ENCODE data around the gene MAPKBP1. TPM values are rescaled to one million over a fixed set of nuclear protein-coding genes. Genes with fewer than 3 reads are reported as not detected.
A peak's percentile ranks its signal among the peaks of the same experiment; 100 is the strongest.

The MAPKBP1 gene
- total RNA-seq, 1 experiment from 2014 or later: 13.7 TPM

- H3K56ac ChIP-seq (ENCODE audit: insufficient read length, low read depth, low read length): no peak overlapping the region
- no peaks in the 10 kb centered on the region for H3K9me3 ChIP-seq (ENCODE audit: control insufficient read depth, low read depth, low read length)
- H2BK15ac ChIP-seq (ENCODE audit: low read depth, low read length): no peak overlapping the region
- peak overlapping the region; percentile 77; the same call in 1 of the 2 replicates for H3K14ac ChIP-seq (ENCODE audit: insufficient read depth, low read length)
- no peak overlapping the region for H3K23ac ChIP-seq (ENCODE audit: insufficient read length, low read depth, low read length)
- peak overlapping the region; percentile 69 for H3K18ac ChIP-seq (ENCODE audit: insufficient read length, low read depth, low read length)
- no peak overlapping the region for H2AK5ac ChIP-seq (ENCODE audit: insufficient read length, low read length)
- peak overlapping the region; percentile 79 to 92 for H3K4me3 Mint-ChIP-seq
- H3K27me3 ChIP-seq (ENCODE audit: insufficient read depth, low read length): no peaks in the 10 kb centered on the region
- H3K4me1 ChIP-seq (ENCODE audit: insufficient read depth, low read length): peaks cover 15% of the 10 kb centered on the region
- H2AFZ ChIP-seq (ENCODE audit: low read length): peak overlapping the region; percentile 3
- no peak overlapping the region for H3K4ac ChIP-seq (ENCODE audit: low read depth, low read length)
- H4K8ac ChIP-seq (replicated peaks; ENCODE audit: insufficient read length, low read depth, low read length): no peak overlapping the region
- TF ChIP-seq CTCF (conservative IDR thresholded peaks at IDR 0.05): no peak
- peaks cover 49 to 52% of the 10 kb centered on the region in 2 experiments for H3K4me1 Mint-ChIP-seq
- H3K79me1 ChIP-seq (ENCODE audit: insufficient read depth, low read depth, low read length, poor library complexity, severe bottlenecking): no peaks in the 10 kb centered on the region
- H2BK5ac ChIP-seq (ENCODE audit: insufficient read length, low read length): no peak overlapping the region
- no peak overlapping the region for H3T11ph ChIP-seq (ENCODE audit: low read length)
- H3K79me2 ChIP-seq (ENCODE audit: insufficient read depth, low read length): no peaks in the 10 kb centered on the region
- no peak overlapping the region for H2BK120ac ChIP-seq (ENCODE audit: low read depth, low read length, poor library complexity, severe bottlenecking)
- H3K36me3 Mint-ChIP-seq (ENCODE audit: insufficient read depth in 1 of 3, low read depth in 3 of 3): no peaks in the 10 kb centered on the region; a peak in 1 of 7 replicates
- H3K27ac ChIP-seq (ENCODE audit: insufficient read length, low read depth, low read length): peak overlapping the region; percentile 15
- no peak overlapping the region for H2BK20ac ChIP-seq (ENCODE audit: low read depth, low read length, poor library complexity, severe bottlenecking)
- WGBS (ENCODE audit: extremely low coverage, insufficient read length, low lambda C conversion rate): no CpG with 5 or more reads among the region's 19 CpGs
- no peaks in the 10 kb centered on the region for H4K20me1 ChIP-seq (ENCODE audit: control insufficient read depth, insufficient read depth, insufficient read length)
- H3K27me3 Mint-ChIP-seq (ENCODE audit: low read depth): no peaks in the 10 kb centered on the region; the same call in 1 of the 2 replicates
- no peaks in the 10 kb centered on the region for H3K9me3 Mint-ChIP-seq
- no peak overlapping the region for H4K5ac ChIP-seq (ENCODE audit: insufficient read length, low read depth, low read length)
- H3K4me2 ChIP-seq (ENCODE audit: insufficient read depth, insufficient read length, low read length): peak overlapping the region; percentile 90
- DNase-seq: no peak
- peaks cover 17% of the 10 kb centered on the region for H3K23me2 ChIP-seq (ENCODE audit: insufficient read length, low read depth, low read length, poor library complexity, severe bottlenecking)
- peak overlapping the region; percentile 69 to 94 (median 78); a peak in 4 of 7 replicates for H3K27ac Mint-ChIP-seq
- no peak overlapping the region for H2BK12ac ChIP-seq (ENCODE audit: insufficient read length, low read depth, low read length)
- peak overlapping the region; percentile 29 for H3K9ac ChIP-seq (ENCODE audit: extremely low read depth, insufficient read length, low read length)
- no peak overlapping the region for H4K91ac ChIP-seq (ENCODE audit: insufficient read length, low read depth, low read length)
Observed at GRCh38 chr15:41774882-41775417, 666 bp downstream of the MAPKBP1 start.
